ENCODE measurements around the gene GPATCH4. TPM values are rescaled to one million over a fixed set of nuclear protein-coding genes. Genes with fewer than 3 reads are reported as not detected.

Gene GPATCH4
- 67.3 and 107 TPM in 2 replicates for total RNA-seq (2022)
- Bru-seq, nascent RNA = percentile 97 among the genes with signal in this experiment
- percentile 90 among the genes with signal in this experiment for BruChase-seq, experiment 1, labeled RNA remaining after a 6-hour chase
- percentile 92 among the genes with signal in this experiment for BruChase-seq, experiment 2, labeled RNA remaining after a 2-hour chase
- long read RNA-seq, transcript GPATCH4-201 (8 exons, 1,972 nt) = major isoform, 315 of 376 reads
- long read RNA-seq, transcript GPATCH4-203 (8 exons, 1,159 nt) = minor isoform, 6 of 376 reads
- long read RNA-seq, partial matches to known transcripts = 8 of 376 reads
- long read RNA-seq, other reads (novel, unspliced or antisense) = 46 of 376 reads

DNA sequence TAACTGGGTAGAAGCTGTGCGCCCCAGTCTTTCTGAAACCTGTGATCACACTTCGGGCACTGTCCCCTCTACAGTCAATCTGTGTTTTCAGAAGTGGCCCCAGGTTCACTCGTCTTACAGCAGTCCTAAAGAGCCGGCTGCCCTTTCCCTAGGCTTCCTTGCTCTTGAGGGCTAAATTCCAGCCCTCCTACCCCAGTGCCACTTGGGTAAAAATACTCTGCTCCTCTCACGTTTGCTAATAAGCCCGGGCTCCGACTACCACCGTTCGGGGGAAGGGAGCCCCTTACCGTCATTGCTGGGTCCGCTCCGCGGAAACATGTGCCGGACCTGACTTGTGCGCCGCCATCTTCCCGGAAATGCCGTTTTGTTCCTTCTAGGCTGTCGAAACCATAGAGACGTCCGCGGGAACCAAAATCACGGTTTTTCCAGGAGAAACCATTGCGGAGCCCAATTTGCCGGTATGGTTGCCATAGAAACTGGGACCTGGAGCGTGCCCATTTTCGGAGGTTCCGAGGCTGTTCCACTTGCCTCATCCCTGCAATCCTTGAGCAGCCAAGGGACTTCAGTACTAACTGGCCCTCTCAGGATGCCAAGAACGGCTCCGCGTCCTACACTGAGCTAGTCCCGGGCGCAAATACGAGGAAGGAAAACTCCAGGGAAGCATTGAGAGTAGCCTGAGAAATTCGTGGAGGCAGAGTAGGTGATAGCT is at the start of gene GPATCH4:
GPATCH4 (minus strand) TSS at position 358 of the 709 bp plus-strand sequence.
- DNase-seq (ENCODE audit: unreplicated experiment) = peak; percentile 94
- H3K36me3 Mint-ChIP-seq (ENCODE audit: insufficient read depth, unreplicated experiment) = peaks cover 47% of the 10 kb centered on the region
- no TSS peak for BruUV-seq (replicated peaks)
- H3K4me1 Mint-ChIP-seq (ENCODE audit: insufficient read depth, unreplicated experiment) = peaks cover 18% of the 10 kb centered on the region
- peak within 1 kb of the TSS; percentile 94 for H3K27ac Mint-ChIP-seq (ENCODE audit: low read depth, unreplicated experiment)
- ChIA-PET CTCF (interaction anchor here (0.6 to 8.3 kb wide), 21 partner anchors 8 to 216 kb away, joined by 3 to 64 read pairs (median 4); no protein-coding TSS in a partner anchor), POLR2A (interaction anchor here (0.6 to 7.0 kb wide), 24 partner anchors 9 to 548 kb away, joined by 3 to 134 read pairs (median 4); partner anchors contain the start of genes IQGAP3, MEF2D, NAXE and SMG5)
- H3K9me3 Mint-ChIP-seq (ENCODE audit: unreplicated experiment) = no peaks in the 10 kb centered on the region
- H3K27me3 Mint-ChIP-seq (ENCODE audit: insufficient read depth, unreplicated experiment) = no peaks in the 10 kb centered on the region
- TF ChIP-seq, protein P1, sequence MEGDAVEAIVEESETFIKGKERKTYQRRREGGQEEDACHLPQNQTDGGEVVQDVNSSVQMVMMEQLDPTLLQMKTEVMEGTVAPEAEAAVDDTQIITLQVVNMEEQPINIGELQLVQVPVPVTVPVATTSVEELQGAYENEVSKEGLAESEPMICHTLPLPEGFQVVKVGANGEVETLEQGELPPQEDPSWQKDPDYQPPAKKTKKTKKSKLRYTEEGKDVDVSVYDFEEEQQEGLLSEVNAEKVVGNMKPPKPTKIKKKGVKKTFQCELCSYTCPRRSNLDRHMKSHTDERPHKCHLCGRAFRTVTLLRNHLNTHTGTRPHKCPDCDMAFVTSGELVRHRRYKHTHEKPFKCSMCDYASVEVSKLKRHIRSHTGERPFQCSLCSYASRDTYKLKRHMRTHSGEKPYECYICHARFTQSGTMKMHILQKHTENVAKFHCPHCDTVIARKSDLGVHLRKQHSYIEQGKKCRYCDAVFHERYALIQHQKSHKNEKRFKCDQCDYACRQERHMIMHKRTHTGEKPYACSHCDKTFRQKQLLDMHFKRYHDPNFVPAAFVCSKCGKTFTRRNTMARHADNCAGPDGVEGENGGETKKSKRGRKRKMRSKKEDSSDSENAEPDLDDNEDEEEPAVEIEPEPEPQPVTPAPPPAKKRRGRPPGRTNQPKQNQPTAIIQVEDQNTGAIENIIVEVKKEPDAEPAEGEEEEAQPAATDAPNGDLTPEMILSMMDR (IDR thresholded peaks at IDR 0.05; ENCODE audit: unreplicated experiment) = no peak
- intact Hi-C loops (cut with micrococcal nuclease) = loop anchor here (2.0 to 10.0 kb wide), 2 partner anchors 96 to 144 kb away; partner anchors contain the start of gene MEF2D
- H3K4me3 Mint-ChIP-seq (ENCODE audit: unreplicated experiment) = peak within 1 kb of the TSS; percentile 86

DNA sequence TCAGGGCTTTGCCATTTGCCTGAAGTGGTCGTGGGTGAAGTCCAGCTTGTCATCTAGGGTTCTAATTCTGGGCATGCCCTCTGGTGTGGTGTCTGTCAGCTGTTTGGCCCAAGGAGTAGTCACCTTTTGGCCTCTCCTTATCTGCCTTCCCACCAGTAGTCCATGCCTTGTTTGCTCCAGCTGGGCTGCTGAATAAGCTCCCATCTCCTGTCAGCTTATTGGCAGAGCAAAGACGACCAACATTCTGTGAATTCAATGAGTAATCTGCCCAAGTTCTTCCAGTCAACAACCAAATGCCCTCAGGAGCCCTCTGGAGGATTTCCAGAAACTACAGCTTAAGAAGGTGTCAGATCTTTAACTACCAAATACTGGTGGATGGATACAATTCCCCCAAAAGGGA is 47.7 kb upstream of the GPATCH4 start:
- intact Hi-C loops (cut with micrococcal nuclease) = no loop called here
- Mint-ChIP-seq H3K4me1 (ENCODE audit: insufficient read depth, unreplicated experiment) (no peaks in the 10 kb centered on the region), H3K36me3 (ENCODE audit: insufficient read depth, unreplicated experiment) (no peaks in the 10 kb centered on the region), H3K4me3 (ENCODE audit: unreplicated experiment) (no peak overlapping the region), H3K27me3 (ENCODE audit: insufficient read depth, unreplicated experiment) (no peaks in the 10 kb centered on the region), H3K9me3 (ENCODE audit: unreplicated experiment) (no peaks in the 10 kb centered on the region), H3K27ac (ENCODE audit: low read depth, unreplicated experiment) (no peak overlapping the region)
- peak; percentile 43 for DNase-seq (ENCODE audit: unreplicated experiment)
- CTCF ChIA-PET = interaction anchor here (0.5 to 11.5 kb wide), 20 partner anchors 10 to 265 kb away, joined by 3 to 154 read pairs (median 4); no protein-coding TSS in a partner anchor
- TF ChIP-seq, protein P1 (IDR thresholded peaks at IDR 0.05; ENCODE audit: unreplicated experiment) = no peak
- POLR2A ChIA-PET = interaction anchor here (0.7 to 2.0 kb wide), 5 partner anchors 9 to 77 kb away, joined by 3 to 6 read pairs (median 4); no protein-coding TSS in a partner anchor
- no TSS peak for BruUV-seq (replicated peaks)

DNA sequence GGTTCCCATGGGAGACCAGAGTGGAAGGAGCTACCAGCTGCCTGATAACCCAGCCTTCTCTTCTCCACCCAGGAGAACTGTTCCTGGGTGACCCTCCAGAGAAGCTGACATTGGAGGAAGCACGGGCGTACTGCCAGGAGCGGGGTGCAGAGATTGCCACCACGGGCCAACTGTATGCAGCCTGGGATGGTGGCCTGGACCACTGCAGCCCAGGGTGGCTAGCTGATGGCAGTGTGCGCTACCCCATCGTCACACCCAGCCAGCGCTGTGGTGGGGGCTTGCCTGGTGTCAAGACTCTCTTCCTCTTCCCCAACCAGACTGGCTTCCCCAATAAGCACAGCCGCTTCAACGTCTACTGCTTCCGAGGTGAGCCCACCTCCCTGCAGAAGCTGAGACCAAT is 47.2 kb upstream of the GPATCH4 start:
- POLR2A ChIA-PET = interaction anchor here (0.7 to 2.0 kb wide), 5 partner anchors 9 to 77 kb away, joined by 3 to 6 read pairs (median 4); no protein-coding TSS in a partner anchor
- Mint-ChIP-seq H3K27me3 (ENCODE audit: insufficient read depth, unreplicated experiment) (no peaks in the 10 kb centered on the region), H3K4me1 (ENCODE audit: insufficient read depth, unreplicated experiment) (no peaks in the 10 kb centered on the region), H3K4me3 (ENCODE audit: unreplicated experiment) (no peak overlapping the region), H3K36me3 (ENCODE audit: insufficient read depth, unreplicated experiment) (peaks cover 2% of the 10 kb centered on the region), H3K9me3 (ENCODE audit: unreplicated experiment) (no peaks in the 10 kb centered on the region), H3K27ac (ENCODE audit: low read depth, unreplicated experiment) (no peak overlapping the region)
- intact Hi-C loops (cut with micrococcal nuclease) = no loop called here
- no peak for DNase-seq (ENCODE audit: unreplicated experiment)
- BruUV-seq (replicated peaks) = no TSS peak
- TF ChIP-seq, protein P1 (IDR thresholded peaks at IDR 0.05; ENCODE audit: unreplicated experiment) = no peak
- CTCF ChIA-PET = interaction anchor here (0.5 to 11.5 kb wide), 19 partner anchors 9 to 265 kb away, joined by 3 to 154 read pairs (median 4); no protein-coding TSS in a partner anchor

DNA sequence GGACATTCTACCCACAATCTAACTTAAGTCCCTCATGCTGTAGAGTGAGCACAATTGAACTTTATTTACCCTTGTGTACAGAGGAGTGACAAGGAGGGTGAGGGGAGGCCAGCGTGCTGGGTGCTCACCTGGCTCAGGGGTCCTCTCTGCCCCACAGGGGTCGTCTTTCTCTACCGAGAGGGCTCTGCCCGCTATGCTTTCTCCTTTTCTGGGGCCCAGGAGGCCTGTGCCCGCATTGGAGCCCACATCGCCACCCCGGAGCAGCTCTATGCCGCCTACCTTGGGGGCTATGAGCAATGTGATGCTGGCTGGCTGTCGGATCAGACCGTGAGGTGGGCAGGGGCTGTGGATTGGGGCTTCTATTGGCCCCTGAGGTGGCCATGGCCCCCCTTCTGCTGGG is 46.1 kb upstream of the GPATCH4 start:
- POLR2A ChIA-PET = no interaction called here

More for the DNA sequence above, 46.1 kb upstream of the GPATCH4 start:
- DNase-seq (ENCODE audit: unreplicated experiment) = no peak
- Mint-ChIP-seq H3K9me3 (ENCODE audit: unreplicated experiment) (no peaks in the 10 kb centered on the region), H3K36me3 (ENCODE audit: insufficient read depth, unreplicated experiment) (peaks cover 7% of the 10 kb centered on the region), H3K27ac (ENCODE audit: low read depth, unreplicated experiment) (no peak overlapping the region), H3K27me3 (ENCODE audit: insufficient read depth, unreplicated experiment) (no peaks in the 10 kb centered on the region), H3K4me3 (ENCODE audit: unreplicated experiment) (no peak overlapping the region), H3K4me1 (ENCODE audit: insufficient read depth, unreplicated experiment) (no peaks in the 10 kb centered on the region)
- CTCF ChIA-PET = interaction anchor here (0.8 to 11.5 kb wide), 6 partner anchors 10 to 28 kb away, joined by 3 to 154 read pairs (median 32); partner anchors contain the start of gene HAPLN2
- no TSS peak for BruUV-seq (replicated peaks)
- intact Hi-C loops (cut with micrococcal nuclease) = no loop called here
- TF ChIP-seq, protein P1 (IDR thresholded peaks at IDR 0.05; ENCODE audit: unreplicated experiment) = no peak
